HCT116 (cell line): ENCODE measurements around the gene MMP28.

Experiments used
- ELF1 ChIP-seq: IDR thresholded peaks from 2 replicates; pipeline ENCODE4 v1.6.1; 2012; ENCODE audit warnings: low read depth, borderline replicate concordance
- EZH2 ChIP-seq: fragments of 200-600 bp; sonication (generic); IDR thresholded peaks from 2 replicates; pipeline ENCODE4 v1.6.1; 2017; ENCODE audit warnings: antibody characterized with exemption, mixed run types
- EZH2phosphoT487 ChIP-seq: fragments of 200-600 bp; IDR thresholded peaks from 2 replicates; pipeline ENCODE4 v1.6.1; 2018; ENCODE audit warnings: antibody characterized with exemption, borderline replicate concordance
- FOSL1 ChIP-seq: IDR thresholded peaks from 2 replicates; pipeline ENCODE4 v1.6.1; 2012; ENCODE audit warnings: low read depth
- JUND ChIP-seq: IDR thresholded peaks from 2 replicates; pipeline ENCODE4 v1.6.1; 2012
- POLR2A ChIP-seq: IDR thresholded peaks from 2 replicates; pipeline ENCODE4 v1.7.0; 2011; ENCODE audit warnings: borderline replicate concordance; ENCODE audit not compliant: insufficient read depth, insufficient read length; ENCODE audit errors: extremely low read depth
- POLR2AphosphoS5 ChIP-seq: IDR thresholded peaks from 2 replicates; pipeline ENCODE4 v1.6.1; 2011; ENCODE audit warnings: mild to moderate bottlenecking, low read depth, low read length, moderate library complexity
- SIN3A ChIP-seq: IDR thresholded peaks from 2 replicates; pipeline ENCODE4 v1.6.1; 2012; ENCODE audit warnings: low read depth
- SP1 ChIP-seq: IDR thresholded peaks from 2 replicates; pipeline ENCODE4 v1.6.1; 2012; ENCODE audit warnings: low read depth
- YY1 ChIP-seq: IDR thresholded peaks from 2 replicates; pipeline ENCODE4 v1.6.1; 2011; ENCODE audit warnings: low read length, low read depth, moderate library complexity, mild to moderate bottlenecking; ENCODE audit not compliant: insufficient replicate concordance; ENCODE audit errors: extremely low read depth
- ZNF274 ChIP-seq: fragments of 200-500 bp; sonication (Bioruptor generic); IDR thresholded peaks from 2 replicates; pipeline ENCODE4 v1.6.1; 2014; ENCODE audit warnings: mild to moderate bottlenecking, low read depth, low read length, inconsistent platforms
- TF ChIP-seq, protein P1 (sequence below), 3 experiments: fragments of 200-600 bp in 1 of 3; sonication (generic) in 1 of 3; IDR thresholded peaks in 2 of 3; conservative IDR thresholded peaks in 1 of 3; 2 replicates each; pipeline ENCODE4 v1.5.1; 2012 to 2017; ENCODE audit warnings: low read depth in 2 of 3, low read length in 2 of 3, antibody characterized with exemption in 1 of 3, borderline replicate concordance in 1 of 3, control low read depth in 1 of 3, mild to moderate bottlenecking in 1 of 3, mixed read lengths in 1 of 3, mixed run types in 1 of 3, moderate library complexity in 1 of 3; ENCODE audit not compliant: insufficient read depth in 1 of 3
- TF ChIP-seq, protein P2 (sequence below): IDR thresholded peaks from 2 replicates; pipeline ENCODE4 v1.6.1; 2012; ENCODE audit warnings: low read depth
- TF ChIP-seq, protein P3 (sequence below): IDR thresholded peaks from 2 replicates; pipeline ENCODE4 v1.6.1; 2012

DNA sequence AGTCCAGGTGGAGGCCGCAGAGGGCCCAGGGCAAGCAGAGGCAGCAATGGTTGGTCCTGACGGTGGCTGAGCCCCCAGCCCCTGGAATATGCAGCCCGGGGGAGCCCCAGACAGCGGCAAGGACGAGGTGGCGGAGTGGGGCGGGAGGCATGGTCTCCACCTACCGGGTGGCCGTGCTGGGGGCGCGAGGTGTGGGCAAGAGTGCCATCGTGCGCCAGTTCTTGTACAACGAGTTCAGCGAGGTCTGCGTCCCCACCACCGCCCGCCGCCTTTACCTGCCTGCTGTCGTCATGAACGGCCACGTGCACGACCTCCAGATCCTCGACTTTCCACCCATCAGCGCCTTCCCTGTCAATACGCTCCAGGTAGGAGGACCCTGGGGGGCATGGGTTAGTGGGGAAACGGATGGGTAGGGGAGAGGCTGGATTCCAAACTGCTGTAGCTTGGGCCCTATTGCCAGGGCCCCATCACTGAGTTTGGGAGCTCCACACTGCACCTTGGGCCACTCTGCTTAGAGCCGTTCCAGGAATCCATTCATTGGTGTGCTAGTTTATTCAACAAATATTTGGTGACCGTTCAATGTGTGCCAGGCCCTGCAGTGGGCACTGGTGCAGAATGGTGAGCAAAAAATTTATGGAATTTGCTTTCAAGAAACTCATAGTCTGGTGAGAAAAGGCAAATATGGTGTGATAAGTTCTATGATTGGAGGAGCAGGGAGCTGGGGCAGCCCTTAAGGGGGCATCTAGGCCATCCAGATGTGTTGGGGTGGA is 60.2 kb downstream of the MMP28 start:
- TF ChIP-seq, protein P1, sequence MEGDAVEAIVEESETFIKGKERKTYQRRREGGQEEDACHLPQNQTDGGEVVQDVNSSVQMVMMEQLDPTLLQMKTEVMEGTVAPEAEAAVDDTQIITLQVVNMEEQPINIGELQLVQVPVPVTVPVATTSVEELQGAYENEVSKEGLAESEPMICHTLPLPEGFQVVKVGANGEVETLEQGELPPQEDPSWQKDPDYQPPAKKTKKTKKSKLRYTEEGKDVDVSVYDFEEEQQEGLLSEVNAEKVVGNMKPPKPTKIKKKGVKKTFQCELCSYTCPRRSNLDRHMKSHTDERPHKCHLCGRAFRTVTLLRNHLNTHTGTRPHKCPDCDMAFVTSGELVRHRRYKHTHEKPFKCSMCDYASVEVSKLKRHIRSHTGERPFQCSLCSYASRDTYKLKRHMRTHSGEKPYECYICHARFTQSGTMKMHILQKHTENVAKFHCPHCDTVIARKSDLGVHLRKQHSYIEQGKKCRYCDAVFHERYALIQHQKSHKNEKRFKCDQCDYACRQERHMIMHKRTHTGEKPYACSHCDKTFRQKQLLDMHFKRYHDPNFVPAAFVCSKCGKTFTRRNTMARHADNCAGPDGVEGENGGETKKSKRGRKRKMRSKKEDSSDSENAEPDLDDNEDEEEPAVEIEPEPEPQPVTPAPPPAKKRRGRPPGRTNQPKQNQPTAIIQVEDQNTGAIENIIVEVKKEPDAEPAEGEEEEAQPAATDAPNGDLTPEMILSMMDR (IDR thresholded peaks at IDR 0.05 in 2 of 3, conservative IDR thresholded peaks at IDR 0.05 in 1 of 3; ENCODE audit: borderline replicate concordance in 1 of 3, insufficient read depth in 1 of 3, low read depth in 2 of 3, low read length in 2 of 3): no peak
- no peak for TF ChIP-seq POLR2AphosphoS5
- TF ChIP-seq JUND: no peak
- TF ChIP-seq, protein P2, sequence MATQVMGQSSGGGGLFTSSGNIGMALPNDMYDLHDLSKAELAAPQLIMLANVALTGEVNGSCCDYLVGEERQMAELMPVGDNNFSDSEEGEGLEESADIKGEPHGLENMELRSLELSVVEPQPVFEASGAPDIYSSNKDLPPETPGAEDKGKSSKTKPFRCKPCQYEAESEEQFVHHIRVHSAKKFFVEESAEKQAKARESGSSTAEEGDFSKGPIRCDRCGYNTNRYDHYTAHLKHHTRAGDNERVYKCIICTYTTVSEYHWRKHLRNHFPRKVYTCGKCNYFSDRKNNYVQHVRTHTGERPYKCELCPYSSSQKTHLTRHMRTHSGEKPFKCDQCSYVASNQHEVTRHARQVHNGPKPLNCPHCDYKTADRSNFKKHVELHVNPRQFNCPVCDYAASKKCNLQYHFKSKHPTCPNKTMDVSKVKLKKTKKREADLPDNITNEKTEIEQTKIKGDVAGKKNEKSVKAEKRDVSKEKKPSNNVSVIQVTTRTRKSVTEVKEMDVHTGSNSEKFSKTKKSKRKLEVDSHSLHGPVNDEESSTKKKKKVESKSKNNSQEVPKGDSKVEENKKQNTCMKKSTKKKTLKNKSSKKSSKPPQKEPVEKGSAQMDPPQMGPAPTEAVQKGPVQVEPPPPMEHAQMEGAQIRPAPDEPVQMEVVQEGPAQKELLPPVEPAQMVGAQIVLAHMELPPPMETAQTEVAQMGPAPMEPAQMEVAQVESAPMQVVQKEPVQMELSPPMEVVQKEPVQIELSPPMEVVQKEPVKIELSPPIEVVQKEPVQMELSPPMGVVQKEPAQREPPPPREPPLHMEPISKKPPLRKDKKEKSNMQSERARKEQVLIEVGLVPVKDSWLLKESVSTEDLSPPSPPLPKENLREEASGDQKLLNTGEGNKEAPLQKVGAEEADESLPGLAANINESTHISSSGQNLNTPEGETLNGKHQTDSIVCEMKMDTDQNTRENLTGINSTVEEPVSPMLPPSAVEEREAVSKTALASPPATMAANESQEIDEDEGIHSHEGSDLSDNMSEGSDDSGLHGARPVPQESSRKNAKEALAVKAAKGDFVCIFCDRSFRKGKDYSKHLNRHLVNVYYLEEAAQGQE: no peak
- TF ChIP-seq ELF1: no peak
- TF ChIP-seq ZNF274: no peak
- TF ChIP-seq POLR2A: no peak
- TF ChIP-seq YY1: no peak
- TF ChIP-seq SIN3A: no peak
- no peak for TF ChIP-seq EZH2
- no peak for TF ChIP-seq FOSL1
- TF ChIP-seq EZH2phosphoT487: no peak
- TF ChIP-seq, protein P3, sequence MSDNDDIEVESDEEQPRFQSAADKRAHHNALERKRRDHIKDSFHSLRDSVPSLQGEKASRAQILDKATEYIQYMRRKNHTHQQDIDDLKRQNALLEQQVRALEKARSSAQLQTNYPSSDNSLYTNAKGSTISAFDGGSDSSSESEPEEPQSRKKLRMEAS: no peak
- no peak for TF ChIP-seq SP1
